Liver (tissue), 9 donors: ENCODE results near the gene ZNF14. TPM values are rescaled to one million over a fixed set of nuclear protein-coding genes. Genes with fewer than 3 reads are reported as not detected.
"Not testable (repeated sequence)": the region's sequence is repeated elsewhere in the genome, so short reads cannot be mapped to it uniquely, and the experiment has no call there.

ENCODE experiments used
- DNase-seq: peaks from one replicate; pipeline ENCODE4 v3.0.0-alpha.2; 2017; ENCODE audit warnings: low spot score
- H3K27ac ChIP-seq, 2 donors: one replicate each; pipeline ENCODE4 v1.7.0; 2013; ENCODE audit warnings: inconsistent platforms in 2 of 2, low read length in 2 of 2, control low read depth in 1 of 2, low read depth in 1 of 2, mild to moderate bottlenecking in 1 of 2
- H3K27me3 ChIP-seq, 4 donors: one replicate each; pipeline versions ENCODE4 v1.6.1 to v1.7.0; 2013; ENCODE audit warnings: low read length in 3 of 4, inconsistent platforms in 1 of 4, mild to moderate bottlenecking in 1 of 4, moderate library complexity in 1 of 4; ENCODE audit not compliant: control insufficient read depth in 4 of 4, insufficient read depth in 4 of 4
- H3K36me3 ChIP-seq, 4 donors: one replicate each; pipeline versions ENCODE4 v1.6.1 to v1.7.0; 2013; ENCODE audit warnings: low read length in 3 of 4, mild to moderate bottlenecking in 3 of 4, low read depth in 1 of 4, moderate library complexity in 1 of 4; ENCODE audit not compliant: control insufficient read depth in 4 of 4, insufficient read depth in 3 of 4
- H3K4me1 ChIP-seq, 4 donors: one replicate each; pipeline versions ENCODE4 v1.6.1 to v1.7.0; 2013; ENCODE audit warnings: low read length in 3 of 4, mild to moderate bottlenecking in 3 of 4, moderate library complexity in 1 of 4; ENCODE audit not compliant: control insufficient read depth in 4 of 4, insufficient read depth in 4 of 4
- H3K4me3 ChIP-seq, 3 donors: one replicate each; pipeline versions ENCODE4 v1.6.1 to v1.7.0; 2013; ENCODE audit warnings: low read length in 3 of 3, control low read depth in 1 of 3, low read depth in 1 of 3, mild to moderate bottlenecking in 1 of 3
- H3K9ac ChIP-seq, 2 donors: one replicate each; pipeline ENCODE4 v1.7.0; 2013; ENCODE audit warnings: low read length in 2 of 2, mild to moderate bottlenecking in 2 of 2, moderate library complexity in 2 of 2, control low read depth in 1 of 2, low read depth in 1 of 2
- H3K9me3 ChIP-seq, 4 donors: one replicate each; pipeline versions ENCODE4 v1.6.1 to v1.7.0; 2013; ENCODE audit warnings: low read length in 3 of 4; ENCODE audit not compliant: control insufficient read depth in 4 of 4
- EGR1 ChIP-seq, 2 donors: IDR thresholded peaks; 2 replicates each; pipeline ENCODE4 v1.6.1; 2016 to 2018; ENCODE audit warnings: antibody characterized with exemption in 2 of 2, low read depth in 2 of 2
- FOXA1 ChIP-seq: IDR thresholded peaks from 2 replicates; pipeline ENCODE4 v1.6.1; 2016; ENCODE audit warnings: antibody characterized with exemption
- FOXA2 ChIP-seq: IDR thresholded peaks from 2 replicates; pipeline ENCODE4 v1.6.1; 2016; ENCODE audit warnings: antibody characterized with exemption
- GABPA ChIP-seq, 2 donors: IDR thresholded peaks in 1 of 2; conservative IDR thresholded peaks in 1 of 2; 2 replicates each; pipeline ENCODE4 v1.6.1; 2016; ENCODE audit warnings: antibody characterized with exemption in 2 of 2, mild to moderate bottlenecking in 1 of 2, moderate library complexity in 1 of 2
- HNF4A ChIP-seq, 2 donors: conservative IDR thresholded peaks; 2 replicates each; pipeline ENCODE4 v1.6.1; 2016; ENCODE audit warnings: antibody characterized with exemption in 2 of 2, mild to moderate bottlenecking in 2 of 2
- HNF4G ChIP-seq: IDR thresholded peaks from 2 replicates; pipeline ENCODE4 v1.6.1; 2016; ENCODE audit warnings: antibody characterized with exemption
- JUND ChIP-seq, 2 donors: IDR thresholded peaks; 2 replicates each; pipeline ENCODE4 v1.6.1; 2016; ENCODE audit warnings: antibody characterized with exemption in 2 of 2
- NR2F2 ChIP-seq: IDR thresholded peaks from 2 replicates; pipeline ENCODE4 v1.6.1; 2016; ENCODE audit warnings: antibody characterized with exemption
- RAD21 ChIP-seq, 2 donors: IDR thresholded peaks; 2 replicates each; pipeline ENCODE4 v1.6.1; 2016; ENCODE audit warnings: antibody characterized with exemption in 2 of 2, mild to moderate bottlenecking in 2 of 2
- REST ChIP-seq: IDR thresholded peaks from 2 replicates; pipeline ENCODE4 v1.6.1; 2016; ENCODE audit warnings: antibody characterized with exemption, mild to moderate bottlenecking
- SP1 ChIP-seq: IDR thresholded peaks from 2 replicates; pipeline ENCODE4 v1.6.1; 2018; ENCODE audit warnings: antibody characterized with exemption, mild to moderate bottlenecking
- TAF1 ChIP-seq: conservative IDR thresholded peaks from 2 replicates; pipeline ENCODE4 v1.6.1; 2016; ENCODE audit warnings: antibody characterized with exemption, mild to moderate bottlenecking
- YY1 ChIP-seq: IDR thresholded peaks from 2 replicates; pipeline ENCODE4 v1.6.1; 2016; ENCODE audit warnings: antibody characterized with exemption, mild to moderate bottlenecking
- ZBTB33 ChIP-seq: IDR thresholded peaks from 2 replicates; pipeline ENCODE4 v1.6.1; 2016; ENCODE audit warnings: antibody characterized with exemption
- WGBS: extraction: QIAGEN DNeasy Blood & Tissue Kit; methylation state at CpG from one replicate; pipeline ENCODE4 v1.1.7; 2013; 5-methylcytosine and 5-hydroxymethylcytosine counted together
- polyA plus RNA-seq, 2 donors: library from polyadenylated mRNA; stranded (reverse) in 1 of 2; unstranded in 1 of 2; fragments of 200-250 nt in 1 of 2; fragments of >200 nt in 1 of 2; fragmentation: Nextera tagmentation in 1 of 2; extraction: Ambion mirVana in 1 of 2; gene quantifications; one replicate each; pipeline versions ENCODE4 v1.2.1 to v1.2.3, GENCODE V29; 2013 to 2015
- total RNA-seq, 2 donors: library from RNA; depleted of rRNA; stranded (reverse); fragments of >200 nt; gene quantifications; one replicate each; pipeline ENCODE4 v1.2.3, GENCODE V29; 2014
- TF ChIP-seq, protein P1 (sequence below): IDR thresholded peaks from 2 replicates; pipeline ENCODE4 v1.6.1; 2016; ENCODE audit warnings: antibody characterized with exemption
- TF ChIP-seq, protein P2 (sequence below): IDR thresholded peaks from 2 replicates; pipeline ENCODE4 v1.6.1; 2016; ENCODE audit warnings: antibody characterized with exemption
- TF ChIP-seq, protein P3 (sequence below): fragments of 150-350 bp; IDR thresholded peaks from 2 replicates; pipeline ENCODE4 v1.5.1; 2017; ENCODE audit warnings: improper control_type of control experiment, low read depth, low read length; ENCODE audit not compliant: missing input control
- donor health status: healthy.
- donor health status: healthy.
- donor health status: healthy.
- donor health status: healthy.
- donor health status: healthy.

The ZNF14 gene
- total and polyA plus RNA-seq, 4 donors, result 0.28 to 2.6 (median 0.90) TPM

DNA sequence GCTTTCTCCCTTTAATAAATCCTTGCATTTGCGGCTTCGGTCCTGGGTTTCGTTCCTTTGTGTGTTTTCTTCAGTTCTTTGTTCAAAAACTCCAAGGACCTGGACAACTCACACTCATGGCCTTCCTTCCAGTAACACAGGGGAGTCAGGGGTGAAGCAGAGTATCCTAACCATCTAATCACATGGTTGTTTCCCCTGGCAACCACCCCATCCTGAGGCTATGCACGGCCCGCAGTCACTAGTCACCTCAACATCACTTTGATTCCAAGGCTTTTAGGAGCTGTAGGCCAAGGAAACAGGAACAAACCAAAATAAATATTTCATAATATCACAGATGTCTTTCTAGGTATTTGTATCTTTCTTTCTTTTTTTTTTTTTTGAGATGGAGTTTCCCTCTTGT, 35.3 kb downstream of the ZNF14 start (continued):
- no peak for TF ChIP-seq EGR1 (IDR thresholded peaks at IDR 0.05; ENCODE audit: low read depth in 2 of 2)
- no peak for TF ChIP-seq REST

DNA sequence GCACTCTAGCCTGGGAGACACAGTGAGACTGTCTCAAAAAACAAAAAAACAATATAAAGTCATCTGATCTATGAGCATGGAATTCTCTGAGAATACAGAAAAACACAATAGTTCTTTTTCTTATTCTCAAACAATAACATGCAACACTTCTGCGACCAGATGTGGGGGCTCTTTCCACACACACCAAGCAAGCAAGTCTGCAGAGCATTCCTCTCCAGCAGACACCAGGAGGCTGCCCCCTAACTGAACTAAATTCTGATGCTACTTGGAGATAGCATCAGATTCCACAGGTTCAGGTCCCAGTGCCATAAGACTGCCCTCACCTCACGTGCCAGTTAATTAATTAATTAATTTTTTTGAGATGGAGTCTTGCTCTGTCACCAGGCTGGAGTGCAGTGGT, 36.5 kb downstream of the ZNF14 start:
- no peak for DNase-seq
- H3K9ac ChIP-seq, result no peak overlapping the region
- peaks cover 0 to 6% (median 3%) of the 10 kb centered on the region in 4 donors for H3K9me3 ChIP-seq
- H3K4me1 ChIP-seq, result no peaks in the 10 kb centered on the region
- no peak for TF ChIP-seq NR2F2
- TF ChIP-seq HNF4A (conservative IDR thresholded peaks at IDR 0.05), result no peak
- no peak overlapping the region for H3K4me3 ChIP-seq
- H3K27me3 ChIP-seq, result no peaks in the 10 kb centered on the region
- H3K27ac ChIP-seq, result no peak overlapping the region
- WGBS, result 76% methylated on average over 2 of the region's 2 CpGs
- no peaks in the 10 kb centered on the region for H3K36me3 ChIP-seq

GRCh38 chr19:19691683-19692082, 41.2 kb downstream of the ZNF14 start:
- H3K9me3 ChIP-seq, result peaks cover 0 to 3% (median 2%) of the 10 kb centered on the region in 4 donors
- no peak for DNase-seq
- TF ChIP-seq HNF4A (conservative IDR thresholded peaks at IDR 0.05) (no peak), TAF1 (no peak), NR2F2 (no peak), HNF4G (no peak), SP1 (no peak), JUND (IDR thresholded peaks at IDR 0.05) (no peak), RAD21 (IDR thresholded peaks at IDR 0.05) (no peak), REST (no peak), GABPA (IDR thresholded peaks at IDR 0.05 in 1 of 2, conservative IDR thresholded peaks at IDR 0.05 in 1 of 2) (no peak), FOXA1 (no peak), YY1 (no peak), FOXA2 (no peak), ZBTB33 (no peak)
- TF ChIP-seq, protein P1, sequence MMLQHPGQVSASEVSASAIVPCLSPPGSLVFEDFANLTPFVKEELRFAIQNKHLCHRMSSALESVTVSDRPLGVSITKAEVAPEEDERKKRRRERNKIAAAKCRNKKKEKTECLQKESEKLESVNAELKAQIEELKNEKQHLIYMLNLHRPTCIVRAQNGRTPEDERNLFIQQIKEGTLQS, result no peak
- TF ChIP-seq, protein P2, sequence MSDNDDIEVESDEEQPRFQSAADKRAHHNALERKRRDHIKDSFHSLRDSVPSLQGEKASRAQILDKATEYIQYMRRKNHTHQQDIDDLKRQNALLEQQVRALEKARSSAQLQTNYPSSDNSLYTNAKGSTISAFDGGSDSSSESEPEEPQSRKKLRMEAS, result no peak
- TF ChIP-seq, protein P3, sequence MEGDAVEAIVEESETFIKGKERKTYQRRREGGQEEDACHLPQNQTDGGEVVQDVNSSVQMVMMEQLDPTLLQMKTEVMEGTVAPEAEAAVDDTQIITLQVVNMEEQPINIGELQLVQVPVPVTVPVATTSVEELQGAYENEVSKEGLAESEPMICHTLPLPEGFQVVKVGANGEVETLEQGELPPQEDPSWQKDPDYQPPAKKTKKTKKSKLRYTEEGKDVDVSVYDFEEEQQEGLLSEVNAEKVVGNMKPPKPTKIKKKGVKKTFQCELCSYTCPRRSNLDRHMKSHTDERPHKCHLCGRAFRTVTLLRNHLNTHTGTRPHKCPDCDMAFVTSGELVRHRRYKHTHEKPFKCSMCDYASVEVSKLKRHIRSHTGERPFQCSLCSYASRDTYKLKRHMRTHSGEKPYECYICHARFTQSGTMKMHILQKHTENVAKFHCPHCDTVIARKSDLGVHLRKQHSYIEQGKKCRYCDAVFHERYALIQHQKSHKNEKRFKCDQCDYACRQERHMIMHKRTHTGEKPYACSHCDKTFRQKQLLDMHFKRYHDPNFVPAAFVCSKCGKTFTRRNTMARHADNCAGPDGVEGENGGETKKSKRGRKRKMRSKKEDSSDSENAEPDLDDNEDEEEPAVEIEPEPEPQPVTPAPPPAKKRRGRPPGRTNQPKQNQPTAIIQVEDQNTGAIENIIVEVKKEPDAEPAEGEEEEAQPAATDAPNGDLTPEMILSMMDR, result no peak
- H3K4me3 ChIP-seq, result no peak overlapping the region
- no peak overlapping the region for H3K27ac ChIP-seq
- H3K4me1 ChIP-seq, result no peaks in the 10 kb centered on the region
- no peaks in the 10 kb centered on the region for H3K27me3 ChIP-seq
- H3K36me3 ChIP-seq, result no peaks in the 10 kb centered on the region
- H3K9ac ChIP-seq, result no peak overlapping the region
- 92% methylated on average over 10 of the region's 10 CpGs for WGBS

DNA sequence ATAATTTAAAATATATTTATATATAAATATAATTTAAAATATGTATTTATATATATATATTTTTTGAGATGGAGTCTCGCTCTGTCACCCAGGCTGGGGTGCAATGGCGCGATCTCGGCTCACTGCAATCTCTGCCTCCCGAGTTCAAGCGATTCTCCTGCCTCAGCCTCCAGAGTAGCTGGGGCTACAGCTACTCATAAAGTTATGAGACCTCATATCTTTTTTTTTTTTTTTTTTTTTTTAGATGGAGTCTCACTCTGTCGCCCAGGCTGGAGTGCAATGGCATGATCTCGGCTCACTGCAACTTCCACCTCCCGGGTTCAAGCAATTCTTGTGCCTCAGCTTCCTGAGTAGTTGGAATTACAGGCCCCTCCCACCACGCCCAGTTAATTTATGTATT, 43.9 kb downstream of the ZNF14 start:
- not testable (repeated sequence) for H3K27ac ChIP-seq, DNase-seq, H3K4me3 ChIP-seq, H3K4me1 ChIP-seq, H3K9me3 ChIP-seq, H3K9ac ChIP-seq, H3K27me3 ChIP-seq, H3K36me3 ChIP-seq
- WGBS, result 97% methylated on average over 10 of the region's 10 CpGs
